ENCODE measurements around the gene SP2.

The SP2 gene

GRCh38 chr17:47966079-47966519 lies 70.1 kb downstream of the SP2 start:
- in situ Hi-C loops (cut with HindIII; ENCODE audit: low sequenced_read_pairs): loop anchor here (25.0 kb wide), 1 partner anchor 104 kb away; the partner anchor contains the start of gene SP6

- in situ Hi-C loops (cut with HindIII; ENCODE audit: low sequenced_read_pairs): loop anchor here (25.0 kb wide), 1 partner anchor 105 kb away; the partner anchor contains the start of gene SP6
These were observed 71.7 kb downstream of the SP2 start for GRCh38 chr17:47967607-47968252.

- in situ Hi-C loops (cut with HindIII; ENCODE audit: low sequenced_read_pairs): loop anchor here (25.0 kb wide), 1 partner anchor 107 kb away; the partner anchor contains the start of gene SP6
These were observed 72.8 kb downstream of the SP2 start for GRCh38 chr17:47968836-47969235.

GRCh38 chr17:47969930-47970724 lies 74.1 kb downstream of the SP2 start:
- in situ Hi-C loops (cut with HindIII; ENCODE audit: low sequenced_read_pairs): loop anchor here (25.0 kb wide), 1 partner anchor 108 kb away; the partner anchor contains the start of gene SP6

- in situ Hi-C loops (cut with HindIII; ENCODE audit: low sequenced_read_pairs): loop anchor here (25.0 kb wide), 1 partner anchor 109 kb away; the partner anchor contains the start of gene SP6
These were observed 74.9 kb downstream of the SP2 start, which contains the start of gene CDK5RAP3 for GRCh38 chr17:47970725-47971499. Gene CDK5RAP3, plus strand, starts transcription at chr17:47971113. Its CDS starts 34 bp downstream, at chr17:47971147.

- in situ Hi-C loops (cut with HindIII; ENCODE audit: low sequenced_read_pairs): loop anchor here (25.0 kb wide), 1 partner anchor 111 kb away; the partner anchor contains the start of gene SP6
These were observed 77.5 kb downstream of the SP2 start for GRCh38 chr17:47973541-47973940.

- in situ Hi-C loops (cut with HindIII; ENCODE audit: low sequenced_read_pairs): no loop called here
These were observed 79.3 kb downstream of the SP2 start for GRCh38 chr17:47975189-47975822.

- in situ Hi-C loops (cut with HindIII; ENCODE audit: low sequenced_read_pairs): no loop called here
These were observed 79.8 kb downstream of the SP2 start for GRCh38 chr17:47975823-47976205.

- in situ Hi-C loops (cut with HindIII; ENCODE audit: low sequenced_read_pairs): no loop called here
These were observed 82.3 kb downstream of the SP2 start for GRCh38 chr17:47978324-47978723.
